SK-N-SH (cell line): ENCODE data around the gene CREB5. TPM values are rescaled to one million over a fixed set of nuclear protein-coding genes. Genes with fewer than 3 reads are reported as not detected.

ENCODE experiments used
- CTCF ChIA-PET: fragments of 300-600, 350-600 bp; formaldehyde crosslinking; extraction: SDS; loops from one replicate; lab custom pipeline; 2021; lab: Yijun Ruan, JAX
- POLR2A ChIA-PET: fragments of 350-600 bp; sonication (Branson Sonifier 250); formaldehyde crosslinking; extraction: SDS; loops from one replicate; lab custom pipeline; 2020; ENCODE audit warnings: antibody characterized with exemption, inconsistent platforms; lab: Yijun Ruan, JAX
- DNase-seq: peaks from one replicate; pipeline ENCODE4 v3.0.0; 2012
- H2AFZ ChIP-seq: fragments of 200-600 bp; sonication (generic); 2 replicates; pipeline ENCODE4 v1.8.1; 2016; ENCODE audit warnings: antibody characterized with exemption, mild to moderate bottlenecking, low read depth
- H3F3A ChIP-seq: fragments of 200-600 bp; sonication (generic); replicated peaks from 2 replicates; pipeline ENCODE3; 2016; ENCODE audit warnings: antibody characterized with exemption, mild to moderate bottlenecking; ENCODE audit not compliant: insufficient read depth
- H3K27ac ChIP-seq, 2 experiments: fragments of 200-500 bp in 1 of 2; fragments of 200-600 bp in 1 of 2; sonication (Bioruptor generic) in 1 of 2; sonication (generic), shearing (Covaris generic) in 1 of 2; 2 replicates each; pipeline versions ENCODE4 v1.5.1 to v1.6.1; 2014 to 2016; ENCODE audit warnings: low read depth in 2 of 2, inconsistent platforms in 1 of 2, low read length in 1 of 2, mild to moderate bottlenecking in 1 of 2, mixed read lengths in 1 of 2
- H3K27me3 ChIP-seq: fragments of 200-600 bp; sonication (generic), shearing (Covaris generic); 2 replicates; pipeline ENCODE4 v1.6.1; 2016; ENCODE audit warnings: mixed run types; ENCODE audit not compliant: insufficient read depth
- H3K36me3 ChIP-seq, 2 experiments: fragments of 200-500 bp in 1 of 2; fragments of 200-600 bp in 1 of 2; sonication (Bioruptor generic) in 1 of 2; sonication (generic) in 1 of 2; replicated peaks in 1 of 2; 2 replicates each; pipeline versions ENCODE3 to v1.5.1; 2014 to 2016; ENCODE audit warnings: low read length in 1 of 2, mild to moderate bottlenecking in 1 of 2; ENCODE audit not compliant: insufficient read depth in 2 of 2, control insufficient read depth in 1 of 2
- H3K4me1 ChIP-seq, 2 experiments: fragments of 200-500 bp in 1 of 2; fragments of 200-600 bp in 1 of 2; sonication (Bioruptor generic) in 1 of 2; sonication (generic), shearing (Covaris generic) in 1 of 2; 2 replicates each; pipeline versions ENCODE4 v1.5.1 to v1.6.1; 2014 to 2016; ENCODE audit warnings: low read depth in 1 of 2, low read length in 1 of 2, mixed run types in 1 of 2; ENCODE audit not compliant: insufficient read depth in 2 of 2, control insufficient read depth in 1 of 2
- H3K4me2 ChIP-seq: fragments of 200-600 bp; sonication (generic), shearing (Covaris generic); 2 replicates; pipeline ENCODE4 v1.6.1; 2017; ENCODE audit warnings: mixed run types
- H3K4me3 ChIP-seq, 2 experiments: fragments of 200-500 bp in 1 of 2; fragments of 200-600 bp in 1 of 2; sonication (Bioruptor generic) in 1 of 2; sonication (generic), shearing (Covaris generic) in 1 of 2; 2 replicates each; pipeline versions ENCODE4 v1.5.1 to v1.8.1; 2014 to 2016; ENCODE audit warnings: low read depth in 2 of 2, inconsistent platforms in 1 of 2, low read length in 1 of 2, mild to moderate bottlenecking in 1 of 2, mixed read lengths in 1 of 2, moderate library complexity in 1 of 2
- H3K79me2 ChIP-seq: fragments of 200-600 bp; sonication (generic); 2 replicates; pipeline ENCODE4 v1.8.1; 2017; ENCODE audit warnings: mild to moderate bottlenecking; ENCODE audit not compliant: insufficient read depth
- H3K9ac ChIP-seq: fragments of 200-600 bp; sonication (generic); 2 replicates; pipeline ENCODE4 v1.6.1; 2017; ENCODE audit warnings: mixed run types
- H3K9me2 ChIP-seq: fragments of 200-600 bp; sonication (generic); 2 replicates; pipeline ENCODE4 v1.6.1; 2017; ENCODE audit warnings: mixed run types
- H3K9me3 ChIP-seq: fragments of 200-600 bp; sonication (generic); 2 replicates; pipeline ENCODE4 v1.6.1; 2017; ENCODE audit warnings: mixed run types, mild to moderate bottlenecking, moderate library complexity
- H4K20me1 ChIP-seq: fragments of 200-600 bp; sonication (generic); 2 replicates; pipeline ENCODE4 v1.6.1; 2017; ENCODE audit warnings: mild to moderate bottlenecking, mixed run types; ENCODE audit not compliant: insufficient read depth
- CTCF ChIP-seq: fragments of 200-600 bp; sonication (generic); IDR thresholded peaks from 2 replicates; pipeline ENCODE4 v1.6.1; 2017; ENCODE audit warnings: antibody characterized with exemption, mild to moderate bottlenecking, moderate library complexity
- FOXJ3 ChIP-seq: sonication (generic); formaldehyde crosslinking; IDR thresholded peaks from 2 replicates; pipeline ENCODE4 v1.5.1; 2020; ENCODE audit warnings: mild to moderate bottlenecking, missing genetic modification reagents
- FOXM1 ChIP-seq: IDR thresholded peaks from 2 replicates; pipeline ENCODE4 v1.4.0; 2012; ENCODE audit warnings: low read depth, mild to moderate bottlenecking
- GABPA ChIP-seq: IDR thresholded peaks from 2 replicates; pipeline ENCODE4 v1.4.0; 2012; ENCODE audit warnings: low read depth, mild to moderate bottlenecking
- GATA2 ChIP-seq: sonication (generic); formaldehyde crosslinking; IDR thresholded peaks from 2 replicates; pipeline ENCODE4 v1.5.0; 2020; ENCODE audit warnings: mild to moderate bottlenecking, missing genetic modification reagents
- IRF3 ChIP-seq: fragments of 150-350 bp; IDR thresholded peaks from 2 replicates; pipeline ENCODE4 v1.6.1; 2016; ENCODE audit warnings: mild to moderate bottlenecking, low read depth, low read length
- JUND ChIP-seq: IDR thresholded peaks from 2 replicates; pipeline ENCODE4 v1.4.0; 2012
- NFIC ChIP-seq: IDR thresholded peaks from 2 replicates; pipeline ENCODE4 v1.4.0; 2012; ENCODE audit warnings: borderline replicate concordance
- PBX3 ChIP-seq: IDR thresholded peaks from 2 replicates; pipeline ENCODE4; 2012
- REST ChIP-seq: IDR thresholded peaks from 2 replicates; pipeline ENCODE4 v1.6.1; 2012; ENCODE audit warnings: mild to moderate bottlenecking, low read depth, low read length, moderate library complexity
- RFX5 ChIP-seq: IDR thresholded peaks from 2 replicates; pipeline ENCODE4 v1.6.1; 2012; ENCODE audit warnings: mild to moderate bottlenecking, improper control_type of control experiment, low read length
- USF1 ChIP-seq: IDR thresholded peaks from 2 replicates; pipeline ENCODE4 v1.4.0; 2012; ENCODE audit warnings: low read depth, borderline replicate concordance
- USF2 ChIP-seq: fragments of 150-350 bp; IDR thresholded peaks from 2 replicates; pipeline ENCODE4 v1.6.1; 2017; ENCODE audit warnings: antibody characterized with exemption, low read length, low read depth, borderline replicate concordance
- ZBTB33 ChIP-seq: IDR thresholded peaks from 2 replicates; pipeline ENCODE4 v1.4.0; 2012; ENCODE audit warnings: low read depth, borderline replicate concordance
- WGBS: methylation state at CpG from one replicate; pipeline ENCODE4 v1.1.6; 2017; ENCODE audit warnings: low lambda C conversion rate; 5-methylcytosine and 5-hydroxymethylcytosine counted together
- polyA plus RNA-seq, 3 experiments: library from polyadenylated mRNA; depleted of rRNA; stranded (reverse); fragments of >200 nt; gene quantifications; 2 replicates each; pipeline ENCODE4 v1.2.3, GENCODE V29; 2012

Gene CREB5
- polyA plus RNA-seq, 1 of the 3 experiments (the other 2 are of a cell fraction), result 19.3 TPM

GRCh38 chr7:28560767-28561166, 148.4 kb downstream of the CREB5 start:
- Histone ChIP-seq H3F3A (no peaks in the 10 kb centered on the region), H3K9me3 (no peaks in the 10 kb centered on the region), H3K9ac (no peak overlapping the region), H3K4me1 (peaks cover 0 to 4% of the 10 kb centered on the region in 2 experiments; a peak in 2 of 4 replicates), H3K4me3 (no peak overlapping the region), H3K9me2 (no peaks in the 10 kb centered on the region), H3K79me2 (no peaks in the 10 kb centered on the region), H2AFZ (no peak overlapping the region), H4K20me1 (no peaks in the 10 kb centered on the region), H3K36me3 (no peaks in the 10 kb centered on the region), H3K27me3 (no peaks in the 10 kb centered on the region; the same call in 1 of the 2 replicates), H3K27ac (no peak overlapping the region), H3K4me2 (no peak overlapping the region)
- TF ChIP-seq NFIC (no peak), FOXJ3 (CRISPR knock-in tag) (no peak), CTCF (no peak), USF2 (no peak), USF1 (no peak), PBX3 (no peak), GABPA (no peak), RFX5 (no peak), FOXM1 (no peak), JUND (no peak), ZBTB33 (no peak), IRF3 (no peak), REST (no peak), GATA2 (no peak)
- CTCF ChIA-PET, result interaction anchor here (0.9 to 1.8 kb wide), 7 partner anchors 10 to 173 kb away, joined by 3 to 7 read pairs (median 4); no protein-coding TSS in a partner anchor
- DNase-seq, result no peak
- WGBS, result 43% methylated on average over 29 of the region's 38 CpGs
- POLR2A ChIA-PET, result no interaction called here
